Measurements from ENCODE around the gene IL10.

DNA sequence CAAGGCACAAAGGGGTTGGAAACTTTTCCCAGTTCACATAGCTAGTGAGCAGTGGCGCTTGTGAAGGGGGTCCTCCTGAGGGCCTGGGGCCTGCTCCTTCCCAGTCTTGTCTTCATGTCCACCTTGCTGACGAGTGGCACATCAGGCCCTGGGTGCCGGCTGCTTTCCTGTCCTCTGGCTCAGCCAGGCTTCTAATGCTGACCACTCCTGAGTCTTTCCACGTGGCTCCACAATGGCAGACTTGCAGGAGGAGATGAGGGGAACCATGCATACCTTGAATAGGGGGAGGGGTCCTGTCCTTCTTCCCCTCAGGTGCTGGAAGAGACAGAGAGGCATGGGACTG lies 48.9 kb downstream of the IL10 start:
- TF ChIP-seq, protein P1, sequence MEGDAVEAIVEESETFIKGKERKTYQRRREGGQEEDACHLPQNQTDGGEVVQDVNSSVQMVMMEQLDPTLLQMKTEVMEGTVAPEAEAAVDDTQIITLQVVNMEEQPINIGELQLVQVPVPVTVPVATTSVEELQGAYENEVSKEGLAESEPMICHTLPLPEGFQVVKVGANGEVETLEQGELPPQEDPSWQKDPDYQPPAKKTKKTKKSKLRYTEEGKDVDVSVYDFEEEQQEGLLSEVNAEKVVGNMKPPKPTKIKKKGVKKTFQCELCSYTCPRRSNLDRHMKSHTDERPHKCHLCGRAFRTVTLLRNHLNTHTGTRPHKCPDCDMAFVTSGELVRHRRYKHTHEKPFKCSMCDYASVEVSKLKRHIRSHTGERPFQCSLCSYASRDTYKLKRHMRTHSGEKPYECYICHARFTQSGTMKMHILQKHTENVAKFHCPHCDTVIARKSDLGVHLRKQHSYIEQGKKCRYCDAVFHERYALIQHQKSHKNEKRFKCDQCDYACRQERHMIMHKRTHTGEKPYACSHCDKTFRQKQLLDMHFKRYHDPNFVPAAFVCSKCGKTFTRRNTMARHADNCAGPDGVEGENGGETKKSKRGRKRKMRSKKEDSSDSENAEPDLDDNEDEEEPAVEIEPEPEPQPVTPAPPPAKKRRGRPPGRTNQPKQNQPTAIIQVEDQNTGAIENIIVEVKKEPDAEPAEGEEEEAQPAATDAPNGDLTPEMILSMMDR (optimal IDR thresholded peaks at IDR 0.05 in 1 of 3, IDR thresholded peaks at IDR 0.05 in 1 of 3, conservative IDR thresholded peaks at IDR 0.05 in 1 of 3; ENCODE audit: extremely low read depth in 1 of 3, insufficient read depth in 2 of 3, low read length in 3 of 3): no peak
- no peak for TF ChIP-seq EZH2 (IDR thresholded peaks at IDR 0.05; ENCODE audit: low read length)

All from keratinocyte (primary cell).